ENCODE results near the gene RAB3D. TPM values are rescaled to one million over a fixed set of nuclear protein-coding genes. Genes with fewer than 3 reads are reported as not detected.

The RAB3D gene
- total RNA-seq, 1 experiment from 2014 or later = 29.4 TPM

DNA sequence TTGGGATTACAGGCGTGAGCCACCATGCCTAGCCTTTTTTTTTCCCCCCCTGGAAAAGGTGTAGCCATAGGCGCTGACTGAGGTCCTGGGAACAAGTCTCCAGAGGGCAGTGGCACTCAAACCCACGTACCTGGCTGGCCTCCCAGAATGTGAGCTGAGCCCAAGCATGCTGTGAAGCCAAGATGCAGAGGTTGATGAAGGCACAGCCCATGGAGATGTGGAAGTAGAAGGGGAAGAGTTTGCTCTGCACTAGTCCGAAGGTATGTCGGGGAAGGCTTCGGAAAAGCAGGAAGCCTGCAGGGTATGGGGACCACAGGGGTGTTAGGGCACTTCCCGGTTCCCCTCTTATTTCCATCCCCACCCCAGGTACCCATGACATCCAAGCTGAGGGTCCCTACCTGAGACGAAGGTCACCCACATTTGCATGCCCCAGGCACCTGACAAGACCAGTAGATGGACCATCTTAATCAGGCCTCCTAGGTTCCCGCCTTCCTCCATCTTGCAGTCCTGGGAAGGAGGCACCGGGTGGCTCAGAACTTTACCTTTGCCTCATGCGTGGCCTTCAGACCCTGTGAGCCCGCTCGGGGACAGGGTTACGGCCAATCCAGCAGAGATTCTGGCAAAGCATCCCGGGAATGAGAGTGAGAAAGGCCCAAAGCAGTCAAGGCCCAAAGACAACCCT is 5.8 kb upstream of the RAB3D start:
- Histone ChIP-seq H2BK5ac (ENCODE audit: insufficient read length, low read length) (no peak overlapping the region), H3K27ac (ENCODE audit: insufficient read length, low read depth, low read length) (no peak overlapping the region), H3K27me3 (ENCODE audit: insufficient read depth, low read length) (no peaks in the 10 kb centered on the region), H3K56ac (ENCODE audit: insufficient read length, low read depth, low read length) (no peak overlapping the region), H4K20me1 (ENCODE audit: control insufficient read depth, insufficient read depth, insufficient read length) (no peaks in the 10 kb centered on the region), H2AK5ac (ENCODE audit: insufficient read length, low read length) (no peak overlapping the region), H3K9ac (ENCODE audit: extremely low read depth, insufficient read length, low read length) (peak overlapping the region; percentile 55), H2BK12ac (ENCODE audit: insufficient read length, low read depth, low read length) (no peak overlapping the region), H3K4ac (ENCODE audit: low read depth, low read length) (no peak overlapping the region), H4K8ac (replicated peaks; ENCODE audit: insufficient read length, low read depth, low read length) (no peak overlapping the region), H3T11ph (ENCODE audit: low read length) (no peak overlapping the region), H3K23me2 (ENCODE audit: insufficient read length, low read depth, low read length, poor library complexity, severe bottlenecking) (peaks cover 8% of the 10 kb centered on the region), H2AFZ (ENCODE audit: low read length) (no peak overlapping the region), H3K79me1 (ENCODE audit: insufficient read depth, low read depth, low read length, poor library complexity, severe bottlenecking) (no peaks in the 10 kb centered on the region), H3K9me3 (ENCODE audit: control insufficient read depth, low read depth, low read length) (no peaks in the 10 kb centered on the region), H4K5ac (ENCODE audit: insufficient read length, low read depth, low read length) (no peak overlapping the region), H2BK15ac (ENCODE audit: low read depth, low read length) (no peak overlapping the region), H3K18ac (ENCODE audit: insufficient read length, low read depth, low read length) (no peak overlapping the region), H4K91ac (ENCODE audit: insufficient read length, low read depth, low read length) (no peak overlapping the region), H2BK120ac (ENCODE audit: low read depth, low read length, poor library complexity, severe bottlenecking) (no peak overlapping the region), H2BK20ac (ENCODE audit: low read depth, low read length, poor library complexity, severe bottlenecking) (no peak overlapping the region), H3K4me1 (ENCODE audit: insufficient read depth, low read length) (no peaks in the 10 kb centered on the region; the same call in 1 of the 2 replicates), H3K23ac (ENCODE audit: insufficient read length, low read depth, low read length) (no peak overlapping the region), H3K4me2 (ENCODE audit: insufficient read depth, insufficient read length, low read length) (peak overlapping the region; percentile 34), H3K79me2 (ENCODE audit: insufficient read depth, low read length) (no peaks in the 10 kb centered on the region), H3K14ac (ENCODE audit: insufficient read depth, low read length) (no peak overlapping the region)
- Mint-ChIP-seq H3K27ac (peak overlapping the region in 1 of 3 experiments; percentile 96; a peak in 2 of 7 replicates), H3K9me3 (peaks cover 3 to 7% of the 10 kb centered on the region in 2 experiments; a peak in 3 of 5 replicates), H3K36me3 (ENCODE audit: insufficient read depth in 1 of 3, low read depth in 3 of 3) (peaks cover 0 to 15% (median 13%) of the 10 kb centered on the region in 3 experiments; a peak in 5 of 7 replicates), H3K27me3 (ENCODE audit: low read depth) (peaks cover 5% of the 10 kb centered on the region), H3K4me3 (peak overlapping the region; percentile 93 to 94), H3K4me1 (peaks cover 16 to 19% of the 10 kb centered on the region in 2 experiments)
- TF ChIP-seq, protein P1, sequence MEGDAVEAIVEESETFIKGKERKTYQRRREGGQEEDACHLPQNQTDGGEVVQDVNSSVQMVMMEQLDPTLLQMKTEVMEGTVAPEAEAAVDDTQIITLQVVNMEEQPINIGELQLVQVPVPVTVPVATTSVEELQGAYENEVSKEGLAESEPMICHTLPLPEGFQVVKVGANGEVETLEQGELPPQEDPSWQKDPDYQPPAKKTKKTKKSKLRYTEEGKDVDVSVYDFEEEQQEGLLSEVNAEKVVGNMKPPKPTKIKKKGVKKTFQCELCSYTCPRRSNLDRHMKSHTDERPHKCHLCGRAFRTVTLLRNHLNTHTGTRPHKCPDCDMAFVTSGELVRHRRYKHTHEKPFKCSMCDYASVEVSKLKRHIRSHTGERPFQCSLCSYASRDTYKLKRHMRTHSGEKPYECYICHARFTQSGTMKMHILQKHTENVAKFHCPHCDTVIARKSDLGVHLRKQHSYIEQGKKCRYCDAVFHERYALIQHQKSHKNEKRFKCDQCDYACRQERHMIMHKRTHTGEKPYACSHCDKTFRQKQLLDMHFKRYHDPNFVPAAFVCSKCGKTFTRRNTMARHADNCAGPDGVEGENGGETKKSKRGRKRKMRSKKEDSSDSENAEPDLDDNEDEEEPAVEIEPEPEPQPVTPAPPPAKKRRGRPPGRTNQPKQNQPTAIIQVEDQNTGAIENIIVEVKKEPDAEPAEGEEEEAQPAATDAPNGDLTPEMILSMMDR (conservative IDR thresholded peaks at IDR 0.05) = no peak
- DNase-seq = no peak
- no CpG with 5 or more reads among the region's 15 CpGs for WGBS (ENCODE audit: extremely low coverage, insufficient read length, low lambda C conversion rate)

All from H9 (cell line).